GM21528 (cell line): ENCODE measurements around the gene F2.
"Not testable (repeated sequence)": the region's sequence is repeated elsewhere in the genome, so short reads cannot be mapped to it uniquely, and the experiment has no call there.

Experiments used
- ATAC-seq: cut with Tn5 transposase; IDR thresholded peaks from one replicate; pipeline ENCODE4 v1.9.1; 2021; ENCODE audit warnings: mild to moderate bottlenecking, moderate library complexity; ENCODE audit not compliant: unreplicated experiment, low FRiP score

F2 gene

GRCh38 chr11:46682773-46683752, 36.0 kb upstream of the F2 start:
- ATAC-seq: no peak

GRCh38 chr11:46684367-46684766, 34.6 kb upstream of the F2 start:
- no peak for ATAC-seq

GRCh38 chr11:46686886-46687795, 31.9 kb upstream of the F2 start:
- ATAC-seq: no peak

- no peak for ATAC-seq
These were observed 28.3 kb upstream of the F2 start for GRCh38 chr11:46690702-46691101.

GRCh38 chr11:46692450-46692849, 26.6 kb upstream of the F2 start:
- ATAC-seq: no peak

GRCh38 chr11:46693597-46694012, 25.4 kb upstream of the F2 start:
- ATAC-seq: no peak

GRCh38 chr11:46694072-46694471, 24.9 kb upstream of the F2 start:
- ATAC-seq: no peak

- ATAC-seq: no peak
These were observed 24.4 kb upstream of the F2 start for GRCh38 chr11:46694607-46695006.

- ATAC-seq: no peak
These were observed 23.4 kb upstream of the F2 start for GRCh38 chr11:46695345-46696211.

GRCh38 chr11:46696212-46696558, 22.8 kb upstream of the F2 start:
- ATAC-seq: no peak

- no peak for ATAC-seq
These were observed 21.7 kb upstream of the F2 start for GRCh38 chr11:46697303-46697702.

GRCh38 chr11:46697723-46698122, 21.3 kb upstream of the F2 start:
- ATAC-seq: no peak

- ATAC-seq: no peak
These were observed 20.4 kb upstream of the F2 start for GRCh38 chr11:46698597-46698996.

GRCh38 chr11:46700241-46701077, 18.6 kb upstream of the F2 start, which contains the start of the genes ARHGAP1 and ZNF408:
Gene ARHGAP1, minus strand, starts transcription at chr11:46700619. Its CDS starts 4,512 bp downstream, at chr11:46696107.
Gene ZNF408, plus strand, starts transcription at chr11:46701031. Its CDS starts 17 bp downstream, at chr11:46701048.
- ATAC-seq: peak; percentile 89

GRCh38 chr11:46701078-46701654, 17.8 kb upstream of the F2 start:
- peak; percentile 8 for ATAC-seq

- ATAC-seq: no peak
These were observed 13.8 kb upstream of the F2 start for GRCh38 chr11:46705070-46705688.

- ATAC-seq: no peak
These were observed 12.1 kb upstream of the F2 start for GRCh38 chr11:46706886-46707285.

GRCh38 chr11:46709351-46709750, 9.7 kb upstream of the F2 start:
- ATAC-seq: not testable (repeated sequence)
